Panc1 (cell line): ENCODE results near the gene PRDX1. TPM values are rescaled to one million over a fixed set of nuclear protein-coding genes. Genes with fewer than 3 reads are reported as not detected.

ENCODE experiments used
- ATAC-seq: fragments of 200-7000 bp; cut with Tn5 transposase; 2 replicates; pipeline ENCODE4 v1.9.1; 2020; ENCODE audit warnings: mild to moderate bottlenecking, moderate library complexity
- BruUV-seq: library from RNA; stranded (reverse); fragments of 400-500 nt; replicated peaks from 2 replicates; lab custom pipeline; 2021; lab: Mats Ljungman, UMichigan
- CTCF ChIA-PET: fragments of 300-600 bp; sonication (Branson Sonifier 250); formaldehyde crosslinking; loops from one replicate; lab custom pipeline; 2022; ENCODE audit warnings: antibody characterized with exemption; lab: Charles Lee
- POLR2A ChIA-PET: fragments of 300-600 bp; sonication (Branson Sonifier 250); formaldehyde crosslinking; loops from one replicate; lab custom pipeline; 2022; ENCODE audit warnings: antibody characterized with exemption; lab: Charles Lee
- DNase-seq: peaks from one replicate; pipeline ENCODE4 v3.0.0-alpha.2; 2010; ENCODE audit warnings: low read depth, low spot score
- H3K27ac ChIP-seq: 2 replicates; pipeline ENCODE4 v1.5.1; 2011; ENCODE audit warnings: mild to moderate bottlenecking, low read length, inconsistent platforms
- H3K27me3 ChIP-seq: fragments of 200-500 bp; sonication (Bioruptor generic); 2 replicates; pipeline ENCODE4 v1.6.0; 2014; ENCODE audit warnings: low read length, inconsistent platforms; ENCODE audit not compliant: control insufficient read depth, insufficient read depth
- H3K36me3 ChIP-seq: fragments of 200-500 bp; sonication (Bioruptor generic); 2 replicates; pipeline ENCODE4 v1.5.1; 2014; ENCODE audit warnings: inconsistent platforms, mild to moderate bottlenecking, low read length, moderate library complexity; ENCODE audit not compliant: control insufficient read depth, insufficient read depth
- H3K4me1 ChIP-seq: 2 replicates; pipeline ENCODE4 v1.5.1; 2011; ENCODE audit warnings: inconsistent platforms, mild to moderate bottlenecking, low read length, moderate library complexity; ENCODE audit not compliant: control insufficient read depth, insufficient read depth
- H3K4me3 ChIP-seq, 2 experiments: 2 replicates each; pipeline ENCODE4 v1.5.1; 2011 to 2012; ENCODE audit warnings: low read depth in 2 of 2, low read length in 2 of 2, mild to moderate bottlenecking in 2 of 2, inconsistent platforms in 1 of 2, moderate library complexity in 1 of 2
- H3K9me3 ChIP-seq: fragments of 200-500 bp; sonication (Bioruptor generic); 2 replicates; pipeline ENCODE4 v1.5.1; 2014; ENCODE audit warnings: low read depth, mild to moderate bottlenecking, inconsistent platforms, low read length, moderate library complexity; ENCODE audit not compliant: control insufficient read depth, insufficient read depth
- POLR2AphosphoS5 ChIP-seq: IDR thresholded peaks from 2 replicates; pipeline ENCODE4 v1.6.1; 2012; ENCODE audit warnings: mild to moderate bottlenecking, low read depth, low read length, moderate library complexity
- SIN3A ChIP-seq: IDR thresholded peaks from 2 replicates; pipeline ENCODE4 v1.6.1; 2012; ENCODE audit warnings: low read depth, mild to moderate bottlenecking, low read length, moderate library complexity, borderline replicate concordance; ENCODE audit not compliant: insufficient read depth
- TCF7L2 ChIP-seq: IDR thresholded peaks from 2 replicates; pipeline ENCODE4 v1.6.1; 2011; ENCODE audit warnings: mild to moderate bottlenecking, low read depth, low read length, inconsistent platforms
- in situ Hi-C: cut with HindIII; loops from 2 replicates; pipeline ENCODE4 v1.10.0; 2016; ENCODE audit warnings: low sequenced_read_pairs, low pct_unique_long_range_greater_than_20kb
- intact Hi-C: fragments of 100-400 bp; cut with micrococcal nuclease; formaldehyde crosslinking; loops from one replicate; pipeline ENCODE4 v1.10.0; 2022; ENCODE audit not compliant: unreplicated experiment
- total RNA-seq: library from RNA; stranded (reverse); gene quantifications from one replicate; pipeline ENCODE4 v1.2.1, GENCODE V29; 2021; ENCODE audit not compliant: unreplicated experiment
- TF ChIP-seq, protein P1 (sequence below), 2 experiments: IDR thresholded peaks; 2 replicates each; pipeline ENCODE4 v1.6.1; 2011 to 2012; ENCODE audit warnings: low read depth in 2 of 2, control low read depth in 1 of 2, low read length in 1 of 2, mild to moderate bottlenecking in 1 of 2, moderate library complexity in 1 of 2; ENCODE audit not compliant: insufficient read depth in 1 of 2
- TF ChIP-seq, protein P2 (sequence below): fragments of 450-650 bp; IDR thresholded peaks from 2 replicates; pipeline ENCODE4 v1.5.1; 2017; ENCODE audit warnings: mild to moderate bottlenecking

The PRDX1 gene
- total RNA-seq, 1 experiment from 2014 or later = 719 TPM

GRCh38 chr1:45557422-45557944 lies 35.8 kb upstream of the PRDX1 start:
- H3K9me3 ChIP-seq = no peaks in the 10 kb centered on the region
- H3K4me1 ChIP-seq = peaks cover 8% of the 10 kb centered on the region; the same call in 1 of the 2 replicates
- intact Hi-C loops (loop anchor here (5.0 kb wide), 1 partner anchor 35 kb away; the partner anchor contains the start of gene PRDX1), in situ Hi-C loops (no loop called here)
- POLR2A ChIA-PET = no interaction called here
- no TSS peak for BruUV-seq
- no peak overlapping the region for H3K27ac ChIP-seq
- TF ChIP-seq, protein P1, sequence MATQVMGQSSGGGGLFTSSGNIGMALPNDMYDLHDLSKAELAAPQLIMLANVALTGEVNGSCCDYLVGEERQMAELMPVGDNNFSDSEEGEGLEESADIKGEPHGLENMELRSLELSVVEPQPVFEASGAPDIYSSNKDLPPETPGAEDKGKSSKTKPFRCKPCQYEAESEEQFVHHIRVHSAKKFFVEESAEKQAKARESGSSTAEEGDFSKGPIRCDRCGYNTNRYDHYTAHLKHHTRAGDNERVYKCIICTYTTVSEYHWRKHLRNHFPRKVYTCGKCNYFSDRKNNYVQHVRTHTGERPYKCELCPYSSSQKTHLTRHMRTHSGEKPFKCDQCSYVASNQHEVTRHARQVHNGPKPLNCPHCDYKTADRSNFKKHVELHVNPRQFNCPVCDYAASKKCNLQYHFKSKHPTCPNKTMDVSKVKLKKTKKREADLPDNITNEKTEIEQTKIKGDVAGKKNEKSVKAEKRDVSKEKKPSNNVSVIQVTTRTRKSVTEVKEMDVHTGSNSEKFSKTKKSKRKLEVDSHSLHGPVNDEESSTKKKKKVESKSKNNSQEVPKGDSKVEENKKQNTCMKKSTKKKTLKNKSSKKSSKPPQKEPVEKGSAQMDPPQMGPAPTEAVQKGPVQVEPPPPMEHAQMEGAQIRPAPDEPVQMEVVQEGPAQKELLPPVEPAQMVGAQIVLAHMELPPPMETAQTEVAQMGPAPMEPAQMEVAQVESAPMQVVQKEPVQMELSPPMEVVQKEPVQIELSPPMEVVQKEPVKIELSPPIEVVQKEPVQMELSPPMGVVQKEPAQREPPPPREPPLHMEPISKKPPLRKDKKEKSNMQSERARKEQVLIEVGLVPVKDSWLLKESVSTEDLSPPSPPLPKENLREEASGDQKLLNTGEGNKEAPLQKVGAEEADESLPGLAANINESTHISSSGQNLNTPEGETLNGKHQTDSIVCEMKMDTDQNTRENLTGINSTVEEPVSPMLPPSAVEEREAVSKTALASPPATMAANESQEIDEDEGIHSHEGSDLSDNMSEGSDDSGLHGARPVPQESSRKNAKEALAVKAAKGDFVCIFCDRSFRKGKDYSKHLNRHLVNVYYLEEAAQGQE (IDR thresholded peaks at IDR 0.05; ENCODE audit: insufficient read depth in 1 of 2, low read depth in 2 of 2, low read length in 1 of 2) = no peak
- TF ChIP-seq TCF7L2 (no peak), POLR2AphosphoS5 (no peak), SIN3A (no peak)
- TF ChIP-seq, protein P2, sequence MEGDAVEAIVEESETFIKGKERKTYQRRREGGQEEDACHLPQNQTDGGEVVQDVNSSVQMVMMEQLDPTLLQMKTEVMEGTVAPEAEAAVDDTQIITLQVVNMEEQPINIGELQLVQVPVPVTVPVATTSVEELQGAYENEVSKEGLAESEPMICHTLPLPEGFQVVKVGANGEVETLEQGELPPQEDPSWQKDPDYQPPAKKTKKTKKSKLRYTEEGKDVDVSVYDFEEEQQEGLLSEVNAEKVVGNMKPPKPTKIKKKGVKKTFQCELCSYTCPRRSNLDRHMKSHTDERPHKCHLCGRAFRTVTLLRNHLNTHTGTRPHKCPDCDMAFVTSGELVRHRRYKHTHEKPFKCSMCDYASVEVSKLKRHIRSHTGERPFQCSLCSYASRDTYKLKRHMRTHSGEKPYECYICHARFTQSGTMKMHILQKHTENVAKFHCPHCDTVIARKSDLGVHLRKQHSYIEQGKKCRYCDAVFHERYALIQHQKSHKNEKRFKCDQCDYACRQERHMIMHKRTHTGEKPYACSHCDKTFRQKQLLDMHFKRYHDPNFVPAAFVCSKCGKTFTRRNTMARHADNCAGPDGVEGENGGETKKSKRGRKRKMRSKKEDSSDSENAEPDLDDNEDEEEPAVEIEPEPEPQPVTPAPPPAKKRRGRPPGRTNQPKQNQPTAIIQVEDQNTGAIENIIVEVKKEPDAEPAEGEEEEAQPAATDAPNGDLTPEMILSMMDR = no peak
- no peak overlapping the region for H3K4me3 ChIP-seq
- peaks cover 4% of the 10 kb centered on the region for H3K36me3 ChIP-seq
- no peaks in the 10 kb centered on the region for H3K27me3 ChIP-seq
- DNase-seq (no peak), ATAC-seq (no peak; the same call in 1 of the 2 replicates)
- CTCF ChIA-PET = interaction anchor here (0.6 kb wide), 1 partner anchor 218 kb away, joined by 5 read pairs; no protein-coding TSS in a partner anchor

- no peak for TF ChIP-seq TCF7L2
- TF ChIP-seq POLR2AphosphoS5 = no peak
- TF ChIP-seq SIN3A = no peak
- TF ChIP-seq, protein P1 (IDR thresholded peaks at IDR 0.05; ENCODE audit: insufficient read depth in 1 of 2, low read depth in 2 of 2, low read length in 1 of 2) = no peak
- TF ChIP-seq, protein P2 = no peak
- H3K4me3 ChIP-seq = no peak overlapping the region
- H3K36me3 ChIP-seq = no peaks in the 10 kb centered on the region; the same call in 1 of the 2 replicates
- intact Hi-C loops = no loop called here
- ChIA-PET POLR2A (no interaction called here), CTCF (no interaction called here)
- H3K4me1 ChIP-seq = peaks cover 23% of the 10 kb centered on the region
- in situ Hi-C loops = no loop called here
- no peaks in the 10 kb centered on the region for H3K27me3 ChIP-seq
- no TSS peak for BruUV-seq
- H3K9me3 ChIP-seq = no peaks in the 10 kb centered on the region
- DNase-seq (no peak), ATAC-seq (no peak)
- no peak overlapping the region for H3K27ac ChIP-seq
Measured at GRCh38 chr1:45554198-45554597, 32.5 kb upstream of the PRDX1 start.
